B cell (primary cell): ENCODE data around the gene STXBP6. TPM values are rescaled to one million over a fixed set of nuclear protein-coding genes. Genes with fewer than 3 reads are reported as not detected.

ENCODE experiments used
- ATAC-seq: fragments of 200-7000 bp; cut with Tn5 transposase; one replicate; pipeline ENCODE4 v1.10.0; 2021; ENCODE audit warnings: low read depth, mild to moderate bottlenecking, moderate number of reproducible peaks, moderate library complexity
- CTCF ChIA-PET: fragments of 350-600 bp; sonication (Branson Sonifier 250); formaldehyde crosslinking; loops from one replicate; lab custom pipeline; 2021; ENCODE audit warnings: antibody characterized with exemption, inconsistent platforms; lab: Charles Lee
- POLR2A ChIA-PET: fragments of 350-600 bp; sonication (Branson Sonifier 250); formaldehyde crosslinking; loops from one replicate; lab custom pipeline; 2021; ENCODE audit warnings: antibody characterized with exemption; lab: Charles Lee
- DNase-seq: peaks from one replicate; pipeline ENCODE4 v3.0.0; 2013
- H2AFZ ChIP-seq: 2 replicates; pipeline ENCODE4 v1.6.1; 2012; ENCODE audit warnings: mild to moderate bottlenecking, low read depth, low read length; ENCODE audit not compliant: insufficient read depth, poor library complexity, severe bottlenecking
- H3K27ac ChIP-seq, 2 donors: 1 replicate in 1 of 2; 2 replicates in 1 of 2; pipeline ENCODE4 v1.5.1; 2012 to 2013; ENCODE audit warnings: low read length in 2 of 2, mild to moderate bottlenecking in 2 of 2, moderate library complexity in 1 of 2
- H3K27me3 ChIP-seq, 4 experiments: fragments of 200-600 bp in 1 of 4; sonication (generic) in 1 of 4; replicated peaks in 1 of 4; 1 replicate in 2 of 4; 2 replicates in 2 of 4; pipeline versions ENCODE4 v1.6.1 to v1.7.0; 2013 to 2016; ENCODE audit warnings: low read length in 3 of 4, mild to moderate bottlenecking in 2 of 4, mixed read lengths in 1 of 4, moderate library complexity in 1 of 4; ENCODE audit not compliant: insufficient read depth in 4 of 4, control insufficient read depth in 3 of 4; ENCODE audit errors: control extremely low read depth in 1 of 4
- H3K36me3 ChIP-seq, 2 experiments: replicated peaks in 1 of 2; 1 replicate in 1 of 2; 2 replicates in 1 of 2; pipeline versions ENCODE4 v1.6.1 to v1.7.1; 2013; ENCODE audit warnings: low read length in 1 of 2; ENCODE audit not compliant: insufficient read depth in 2 of 2, control insufficient read depth in 1 of 2; ENCODE audit errors: control extremely low read depth in 1 of 2, extremely low read depth in 1 of 2
- H3K4me1 ChIP-seq, 2 donors: fragments of 200-600 bp in 1 of 2; sonication (generic) in 1 of 2; 1 replicate in 1 of 2; 2 replicates in 1 of 2; pipeline versions ENCODE4 v1.5.1 to v1.6.1; 2013 to 2017; ENCODE audit warnings: low read length in 2 of 2; ENCODE audit not compliant: control insufficient read depth in 2 of 2, insufficient read depth in 2 of 2
- H3K4me2 ChIP-seq: replicated peaks from 2 replicates; pipeline ENCODE3; 2012; ENCODE audit warnings: mild to moderate bottlenecking, low read depth, low read length; ENCODE audit not compliant: poor library complexity, severe bottlenecking
- H3K4me3 ChIP-seq, 5 experiments: fragments of 200-600 bp in 1 of 5; sonication (generic) in 1 of 5; 1 replicate in 3 of 5; 2 replicates in 2 of 5; pipeline versions ENCODE4 v1.5.1 to v1.7.0; 2011 to 2016; ENCODE audit warnings: low read length in 4 of 5, mild to moderate bottlenecking in 4 of 5, low read depth in 2 of 5, control low read depth in 1 of 5, moderate library complexity in 1 of 5; ENCODE audit not compliant: insufficient read depth in 1 of 5; ENCODE audit errors: control extremely low read depth in 1 of 5, extremely low read depth in 1 of 5
- H3K79me2 ChIP-seq: fragments of 200-600 bp; sonication (generic); one replicate; pipeline ENCODE4 v1.6.0; 2016; ENCODE audit warnings: low read length; ENCODE audit not compliant: control insufficient read depth, insufficient read depth
- H3K9ac ChIP-seq: fragments of 200-600 bp; sonication (generic); 2 replicates; pipeline ENCODE4 v1.6.1; 2017; ENCODE audit warnings: mild to moderate bottlenecking, low read length, moderate library complexity
- H3K9me3 ChIP-seq, 3 donors: one replicate each; pipeline versions ENCODE4 v1.6.1 to v1.7.1; 2013; ENCODE audit warnings: low read length in 2 of 3; ENCODE audit not compliant: control insufficient read depth in 2 of 3, insufficient read depth in 1 of 3; ENCODE audit errors: control extremely low read depth in 1 of 3
- H4K20me1 ChIP-seq: 2 replicates; pipeline ENCODE4 v1.6.0; 2012; ENCODE audit warnings: mild to moderate bottlenecking, low read length; ENCODE audit not compliant: insufficient read depth, control insufficient read depth, poor library complexity, severe bottlenecking
- H3K27ac Mint-ChIP-seq: one replicate; pipeline ENCODE4 v1.8.0; 2021; ENCODE audit warnings: mixed read lengths
- H3K27me3 Mint-ChIP-seq: one replicate; pipeline ENCODE4 v1.8.0; 2021; ENCODE audit warnings: mixed read lengths
- H3K4me1 Mint-ChIP-seq: one replicate; pipeline ENCODE4 v1.8.0; 2021; ENCODE audit warnings: mixed read lengths
- H3K4me3 Mint-ChIP-seq: one replicate; pipeline ENCODE4 v1.8.0; 2021; ENCODE audit warnings: mixed read lengths
- H3K9me3 Mint-ChIP-seq: one replicate; pipeline ENCODE4 v1.8.0; 2022; ENCODE audit warnings: mixed read lengths; ENCODE audit not compliant: insufficient read depth
- CTCF ChIP-seq: fragments of 200-600 bp; IDR thresholded peaks from one replicate; pipeline ENCODE4 v1.8.0; 2022; ENCODE audit warnings: antibody characterized with exemption, mild to moderate bottlenecking
- EZH2 ChIP-seq: IDR thresholded peaks from 2 replicates; pipeline ENCODE4 v1.6.1; 2012; ENCODE audit warnings: borderline replicate concordance, low read depth, mild to moderate bottlenecking, moderate library complexity, low read length; ENCODE audit not compliant: insufficient read depth, poor library complexity, severe bottlenecking
- WGBS: methylation state at CpG from one replicate; pipeline ENCODE4 v1.1.5; 2013; ENCODE audit warnings: missing lambda C conversion rate; ENCODE audit not compliant: insufficient coverage; 5-methylcytosine and 5-hydroxymethylcytosine counted together
- intact Hi-C: fragments of 100-400 bp; cut with micrococcal nuclease; formaldehyde crosslinking; loops from one replicate; pipeline ENCODE4 v1.10.0; 2022
- polyA plus RNA-seq: library from polyadenylated mRNA; depleted of rRNA; stranded (reverse); fragments of >200 nt; gene quantifications from 2 replicates; pipeline ENCODE4 v1.2.3, GENCODE V29; 2012
- total RNA-seq, 2 donors: library from RNA; stranded (reverse); fragments of 120-200 nt in 1 of 2; gene quantifications; 1 replicate in 1 of 2; 2 replicates in 1 of 2; pipeline versions ENCODE4 v1.2.3 to v1.2.4, GENCODE V29; 2013 to 2022

STXBP6 gene
- total and polyA plus RNA-seq, 2 donors (not counting 1 experiment from before 2014, with no cell fraction given), result 0.01 TPM; not detected in 1

- no peak overlapping the region for H3K27ac ChIP-seq
- H3K79me2 ChIP-seq, result no peaks in the 10 kb centered on the region
- no CpG with 5 or more reads among the region's 2 CpGs for WGBS
- H3K4me3 Mint-ChIP-seq, result no peak overlapping the region
- no peaks in the 10 kb centered on the region for H3K4me1 ChIP-seq
- no peak overlapping the region for H3K4me3 ChIP-seq
- H3K27me3 Mint-ChIP-seq, result peaks cover 13% of the 10 kb centered on the region
- H3K9me3 Mint-ChIP-seq, result no peaks in the 10 kb centered on the region
- intact Hi-C loops, result no loop called here
- no peaks in the 10 kb centered on the region for H3K9me3 ChIP-seq
- H2AFZ ChIP-seq, result no peak overlapping the region
- no peaks in the 10 kb centered on the region for H3K4me1 Mint-ChIP-seq
- no peaks in the 10 kb centered on the region for H4K20me1 ChIP-seq
- ChIA-PET CTCF (no interaction called here), POLR2A (no interaction called here)
- H3K27me3 ChIP-seq, result peaks cover 0 to 6% (median 0%) of the 10 kb centered on the region in 4 experiments
- TF ChIP-seq CTCF (no peak), EZH2 (no peak)
- ATAC-seq, result no peak
- no peaks in the 10 kb centered on the region for H3K36me3 ChIP-seq
- no peak overlapping the region for H3K27ac Mint-ChIP-seq
- H3K4me2 ChIP-seq, result no peak overlapping the region
- DNase-seq, result no peak
- no peak overlapping the region for H3K9ac ChIP-seq
These were observed 200.5 kb downstream of the STXBP6 start for GRCh38 chr14:24849471-24849870.

GRCh38 chr14:24848102-24848790 is 201.7 kb downstream of the STXBP6 start:
- Mint-ChIP-seq H3K27ac (no peak overlapping the region), H3K4me1 (no peaks in the 10 kb centered on the region), H3K27me3 (peaks cover 14% of the 10 kb centered on the region), H3K9me3 (no peaks in the 10 kb centered on the region), H3K4me3 (no peak overlapping the region)
- ATAC-seq, result no peak
- Histone ChIP-seq H3K4me2 (no peak overlapping the region), H3K9me3 (no peaks in the 10 kb centered on the region), H3K4me1 (no peaks in the 10 kb centered on the region), H3K36me3 (no peaks in the 10 kb centered on the region), H3K9ac (no peak overlapping the region), H3K4me3 (no peak overlapping the region), H3K27ac (no peak overlapping the region), H3K27me3 (peaks cover 0 to 3% (median 0%) of the 10 kb centered on the region in 4 experiments), H4K20me1 (no peaks in the 10 kb centered on the region), H3K79me2 (no peaks in the 10 kb centered on the region), H2AFZ (no peak overlapping the region)
- POLR2A ChIA-PET, result no interaction called here
- CTCF ChIA-PET, result no interaction called here
- intact Hi-C loops, result no loop called here
- DNase-seq, result no peak
- WGBS, result 100% methylated on average over 1 of the region's 3 CpGs
- TF ChIP-seq EZH2 (no peak), CTCF (no peak)
